Activated naive CD8-positive, alpha-beta T cell (primary cell): Measurements from ENCODE around the gene ADAMTSL1.

ENCODE experiments used
- H3K27ac Mint-ChIP-seq: one replicate; pipeline ENCODE4 v1.8.0; 2021; ENCODE audit warnings: mixed read lengths
- H3K27me3 Mint-ChIP-seq: one replicate; pipeline ENCODE4 v1.8.0; 2021; ENCODE audit warnings: mixed read lengths
- H3K36me3 Mint-ChIP-seq: one replicate; pipeline ENCODE4 v1.8.0; 2021; ENCODE audit warnings: mixed read lengths
- H3K4me1 Mint-ChIP-seq: one replicate; pipeline ENCODE4 v1.8.0; 2021; ENCODE audit warnings: low read depth, mixed read lengths
- H3K4me3 Mint-ChIP-seq: one replicate; pipeline ENCODE4 v1.8.0; 2021; ENCODE audit warnings: mild to moderate bottlenecking, mixed read lengths
- H3K9me3 Mint-ChIP-seq: one replicate; pipeline ENCODE4 v1.8.0; 2021; ENCODE audit warnings: low read depth, mixed read lengths

ADAMTSL1 gene

GRCh38 chr9:18819418-18819817 lies 345.5 kb downstream of the ADAMTSL1 start:
- no peaks in the 10 kb centered on the region for H3K27me3 Mint-ChIP-seq
- no peaks in the 10 kb centered on the region for H3K9me3 Mint-ChIP-seq
- H3K36me3 Mint-ChIP-seq: no peaks in the 10 kb centered on the region
- H3K4me1 Mint-ChIP-seq: no peaks in the 10 kb centered on the region
- H3K27ac Mint-ChIP-seq: no peak overlapping the region
- no peak overlapping the region for H3K4me3 Mint-ChIP-seq

GRCh38 chr9:18820566-18821095 lies 346.7 kb downstream of the ADAMTSL1 start:
- Mint-ChIP-seq H3K27me3 (no peaks in the 10 kb centered on the region), H3K36me3 (no peaks in the 10 kb centered on the region), H3K9me3 (no peaks in the 10 kb centered on the region), H3K4me3 (no peak overlapping the region), H3K4me1 (peaks cover 5% of the 10 kb centered on the region), H3K27ac (no peak overlapping the region)

GRCh38 chr9:18821788-18822187 lies 347.8 kb downstream of the ADAMTSL1 start:
- no peak overlapping the region for H3K27ac Mint-ChIP-seq

GRCh38 chr9:18822850-18823249 lies 348.9 kb downstream of the ADAMTSL1 start:
- Mint-ChIP-seq H3K4me3 (no peak overlapping the region), H3K36me3 (no peaks in the 10 kb centered on the region), H3K27me3 (no peaks in the 10 kb centered on the region), H3K9me3 (no peaks in the 10 kb centered on the region), H3K27ac (no peak overlapping the region), H3K4me1 (peaks cover 15% of the 10 kb centered on the region)

More at GRCh38 chr9:18821788-18822187, 347.8 kb downstream of the ADAMTSL1 start:
- H3K27me3 Mint-ChIP-seq: no peaks in the 10 kb centered on the region
- no peaks in the 10 kb centered on the region for H3K9me3 Mint-ChIP-seq
- H3K36me3 Mint-ChIP-seq: no peaks in the 10 kb centered on the region
- no peak overlapping the region for H3K4me3 Mint-ChIP-seq
- H3K4me1 Mint-ChIP-seq: peaks cover 15% of the 10 kb centered on the region

GRCh38 chr9:18824095-18824666 lies 350.2 kb downstream of the ADAMTSL1 start:
- no peaks in the 10 kb centered on the region for H3K27me3 Mint-ChIP-seq
- no peak overlapping the region for H3K27ac Mint-ChIP-seq
- H3K4me1 Mint-ChIP-seq: peaks cover 15% of the 10 kb centered on the region
- no peaks in the 10 kb centered on the region for H3K9me3 Mint-ChIP-seq
- no peaks in the 10 kb centered on the region for H3K36me3 Mint-ChIP-seq
- no peak overlapping the region for H3K4me3 Mint-ChIP-seq

- Mint-ChIP-seq H3K4me3 (no peak overlapping the region), H3K9me3 (no peaks in the 10 kb centered on the region), H3K27me3 (no peaks in the 10 kb centered on the region), H3K36me3 (no peaks in the 10 kb centered on the region), H3K27ac (peak overlapping the region; percentile 66), H3K4me1 (peaks cover 15% of the 10 kb centered on the region)
These were observed 351.8 kb downstream of the ADAMTSL1 start for GRCh38 chr9:18825656-18826170.

GRCh38 chr9:18826248-18826647 lies 352.3 kb downstream of the ADAMTSL1 start:
- Mint-ChIP-seq H3K9me3 (no peaks in the 10 kb centered on the region), H3K27ac (no peak overlapping the region), H3K4me1 (peaks cover 15% of the 10 kb centered on the region), H3K4me3 (no peak overlapping the region), H3K36me3 (no peaks in the 10 kb centered on the region), H3K27me3 (no peaks in the 10 kb centered on the region)

GRCh38 chr9:18829066-18829465 lies 355.1 kb downstream of the ADAMTSL1 start:
- H3K27me3 Mint-ChIP-seq: no peaks in the 10 kb centered on the region
- no peak overlapping the region for H3K27ac Mint-ChIP-seq
- H3K4me3 Mint-ChIP-seq: no peak overlapping the region
- H3K4me1 Mint-ChIP-seq: peaks cover 15% of the 10 kb centered on the region
- H3K36me3 Mint-ChIP-seq: no peaks in the 10 kb centered on the region
- no peaks in the 10 kb centered on the region for H3K9me3 Mint-ChIP-seq

- Mint-ChIP-seq H3K36me3 (no peaks in the 10 kb centered on the region), H3K4me3 (no peak overlapping the region), H3K27ac (no peak overlapping the region), H3K9me3 (no peaks in the 10 kb centered on the region), H3K27me3 (no peaks in the 10 kb centered on the region), H3K4me1 (peaks cover 15% of the 10 kb centered on the region)
These were observed 355.9 kb downstream of the ADAMTSL1 start for GRCh38 chr9:18829873-18830272.

- Mint-ChIP-seq H3K4me1 (no peaks in the 10 kb centered on the region), H3K27ac (no peak overlapping the region)
These were observed 360.9 kb downstream of the ADAMTSL1 start for GRCh38 chr9:18834740-18835361.

GRCh38 chr9:18837402-18837801 lies 363.4 kb downstream of the ADAMTSL1 start:
- no peak overlapping the region for H3K27ac Mint-ChIP-seq
- peaks cover 2% of the 10 kb centered on the region for H3K27me3 Mint-ChIP-seq
- no peaks in the 10 kb centered on the region for H3K36me3 Mint-ChIP-seq
- no peaks in the 10 kb centered on the region for H3K4me1 Mint-ChIP-seq
- no peaks in the 10 kb centered on the region for H3K9me3 Mint-ChIP-seq
- no peak overlapping the region for H3K4me3 Mint-ChIP-seq

More at GRCh38 chr9:18834740-18835361, 360.9 kb downstream of the ADAMTSL1 start:
- H3K27me3 Mint-ChIP-seq: peaks cover 2% of the 10 kb centered on the region
- no peak overlapping the region for H3K4me3 Mint-ChIP-seq
- no peaks in the 10 kb centered on the region for H3K9me3 Mint-ChIP-seq
- no peaks in the 10 kb centered on the region for H3K36me3 Mint-ChIP-seq

GRCh38 chr9:18847576-18848275 lies 373.8 kb downstream of the ADAMTSL1 start:
- no peaks in the 10 kb centered on the region for H3K36me3 Mint-ChIP-seq
- no peak overlapping the region for H3K4me3 Mint-ChIP-seq
- no peaks in the 10 kb centered on the region for H3K9me3 Mint-ChIP-seq
- H3K27ac Mint-ChIP-seq: no peak overlapping the region
- peaks cover 1% of the 10 kb centered on the region for H3K27me3 Mint-ChIP-seq
- no peaks in the 10 kb centered on the region for H3K4me1 Mint-ChIP-seq

GRCh38 chr9:18848657-18849056 lies 374.7 kb downstream of the ADAMTSL1 start:
- H3K27ac Mint-ChIP-seq: no peak overlapping the region
- no peaks in the 10 kb centered on the region for H3K9me3 Mint-ChIP-seq
- no peaks in the 10 kb centered on the region for H3K4me1 Mint-ChIP-seq
- peaks cover 3% of the 10 kb centered on the region for H3K27me3 Mint-ChIP-seq
- no peak overlapping the region for H3K4me3 Mint-ChIP-seq
- no peaks in the 10 kb centered on the region for H3K36me3 Mint-ChIP-seq

GRCh38 chr9:18849270-18849669 lies 375.3 kb downstream of the ADAMTSL1 start:
- Mint-ChIP-seq H3K4me3 (no peak overlapping the region), H3K27ac (no peak overlapping the region), H3K36me3 (no peaks in the 10 kb centered on the region), H3K4me1 (no peaks in the 10 kb centered on the region), H3K27me3 (peaks cover 3% of the 10 kb centered on the region), H3K9me3 (no peaks in the 10 kb centered on the region)
